Activated T-cell treated with anti-CD3 and anti-CD28 coated beads, Interleukin-2, amount 50 U/mL, for 24 hours (primary cell): ENCODE results near the gene ZNF92.
"Not testable (repeated sequence)": the region's sequence is repeated elsewhere in the genome, so short reads cannot be mapped to it uniquely, and the experiment has no call there.

Experiments
- DNase-seq: peaks from one replicate; pipeline ENCODE4 v3.0.0-alpha.2; 2020
- H3K27ac Mint-ChIP-seq: 2 replicates; pipeline ENCODE4 v1.8.0; 2020; ENCODE audit warnings: mild to moderate bottlenecking, mixed read lengths
- H3K27me3 Mint-ChIP-seq: 2 replicates; pipeline ENCODE4 v1.8.0; 2020; ENCODE audit warnings: mixed read lengths
- H3K36me3 Mint-ChIP-seq: 2 replicates; pipeline ENCODE4 v1.8.0; 2020; ENCODE audit warnings: low read depth, mixed read lengths
- H3K4me1 Mint-ChIP-seq: 2 replicates; pipeline ENCODE4 v1.8.0; 2020; ENCODE audit warnings: low read depth, mixed read lengths
- H3K4me3 Mint-ChIP-seq: 2 replicates; pipeline ENCODE4 v1.8.0; 2020; ENCODE audit warnings: mild to moderate bottlenecking, moderate library complexity, mixed read lengths
- H3K9me3 Mint-ChIP-seq: 2 replicates; pipeline ENCODE4 v1.8.0; 2020; ENCODE audit warnings: mixed read lengths

ZNF92 gene

DNA sequence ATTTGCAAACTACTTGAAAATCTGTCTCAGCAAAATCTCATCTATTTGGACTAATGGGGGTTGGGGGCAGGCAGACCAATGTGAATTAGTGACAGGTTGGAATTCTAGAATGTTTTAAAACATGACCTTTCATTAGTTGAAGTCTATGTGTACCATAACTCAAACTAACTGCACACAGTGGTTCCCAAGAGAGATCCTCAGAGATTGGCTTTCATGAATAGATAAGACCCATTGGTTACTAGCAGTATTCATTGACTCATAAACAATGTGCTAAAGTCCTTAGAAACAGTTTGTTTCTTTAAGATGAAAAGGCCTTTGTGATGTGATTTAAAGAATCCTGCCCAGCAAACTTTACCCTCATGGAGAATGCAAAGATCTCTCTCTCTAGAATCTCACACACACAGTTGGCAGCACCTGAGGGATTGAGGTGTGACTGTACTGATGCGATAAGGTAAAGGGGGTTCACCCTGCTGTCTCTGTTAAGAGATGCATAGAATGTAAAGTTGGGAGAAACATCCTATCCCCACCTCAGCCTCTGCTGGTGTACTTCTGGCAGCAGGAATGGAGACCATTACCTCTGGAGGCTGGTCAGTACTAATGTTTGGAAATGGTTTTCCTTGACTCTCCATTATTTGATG lies 70.7 kb downstream of the ZNF92 start:
- DNase-seq = no peak
- Mint-ChIP-seq H3K36me3 (no peaks in the 10 kb centered on the region), H3K4me3 (no peak overlapping the region), H3K9me3 (peaks cover 5% of the 10 kb centered on the region), H3K27ac (no peak overlapping the region), H3K27me3 (peaks cover 5% of the 10 kb centered on the region), H3K4me1 (peaks cover 6% of the 10 kb centered on the region)

DNA sequence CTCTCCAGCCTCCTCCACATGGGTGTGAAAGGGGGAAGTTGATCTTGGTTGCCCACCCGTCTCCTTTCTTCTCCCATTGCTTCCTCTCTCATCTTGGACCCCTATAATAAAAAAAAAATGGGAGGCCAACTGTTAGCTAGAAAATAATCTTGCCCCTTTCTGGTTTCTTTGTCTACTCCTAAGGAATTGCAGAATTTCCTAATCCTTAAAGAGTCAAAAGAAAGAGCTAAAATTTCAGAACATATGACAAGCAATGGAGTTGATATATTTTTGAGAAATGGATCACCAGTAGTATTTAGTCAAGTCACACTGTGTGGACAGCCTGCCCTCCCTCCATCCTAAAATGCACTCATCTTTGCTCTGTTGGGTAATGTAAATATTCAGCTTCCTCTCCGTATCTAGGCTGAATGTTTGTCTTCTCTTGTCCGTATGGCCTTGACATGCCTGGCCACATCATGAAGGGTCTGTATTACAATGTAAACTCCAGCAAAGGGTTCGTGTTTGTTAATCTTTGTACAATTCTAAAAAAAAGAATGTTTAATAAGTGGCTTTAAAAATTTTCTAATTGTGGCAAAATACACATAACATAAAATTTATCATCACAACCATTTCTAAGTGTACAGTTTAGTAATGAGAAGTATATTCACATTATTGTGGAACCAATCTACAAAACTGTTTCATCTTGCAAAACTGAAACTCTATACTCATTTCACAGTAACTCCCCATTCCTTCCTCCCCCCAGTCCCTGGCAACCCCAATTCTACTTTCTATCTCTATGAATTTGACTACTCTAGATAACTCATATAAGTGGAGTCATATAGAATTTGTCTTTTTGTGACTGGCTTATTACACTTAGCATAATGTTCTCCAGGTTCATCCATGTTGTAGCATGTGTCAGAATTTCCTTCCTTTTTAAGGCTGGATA lies 71.5 kb downstream of the ZNF92 start:
- peaks cover 10% of the 10 kb centered on the region for H3K27me3 Mint-ChIP-seq
- no peak overlapping the region for H3K27ac Mint-ChIP-seq
- H3K4me1 Mint-ChIP-seq = peaks cover 11% of the 10 kb centered on the region
- no peak overlapping the region for H3K4me3 Mint-ChIP-seq
- peaks cover 5% of the 10 kb centered on the region for H3K9me3 Mint-ChIP-seq
- DNase-seq = no peak
- no peaks in the 10 kb centered on the region for H3K36me3 Mint-ChIP-seq

DNA sequence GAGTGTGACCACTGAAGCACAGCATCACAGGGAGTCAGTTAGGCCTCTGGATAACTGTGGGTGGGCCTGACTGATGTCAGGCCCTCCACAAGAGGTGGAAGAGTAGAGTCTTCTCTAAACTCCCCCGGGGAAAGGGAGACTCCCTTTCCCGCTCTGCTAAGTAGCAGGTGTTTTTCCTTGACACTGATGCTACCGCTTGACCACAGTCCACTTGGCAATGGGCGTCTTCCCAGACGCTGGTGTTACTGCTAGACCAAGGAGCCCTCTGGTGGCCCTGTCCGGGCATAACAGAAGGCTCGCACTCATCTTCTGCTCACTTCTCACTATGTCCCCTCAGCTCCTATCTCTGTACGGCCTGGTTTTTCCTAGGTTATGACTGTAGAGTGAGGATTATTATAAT lies 73.4 kb downstream of the ZNF92 start:
- H3K36me3 Mint-ChIP-seq, H3K27ac Mint-ChIP-seq, H3K4me1 Mint-ChIP-seq, H3K9me3 Mint-ChIP-seq, H3K4me3 Mint-ChIP-seq, DNase-seq: not testable (repeated sequence)
- H3K27me3 Mint-ChIP-seq = peaks cover 10% of the 10 kb centered on the region

DNA sequence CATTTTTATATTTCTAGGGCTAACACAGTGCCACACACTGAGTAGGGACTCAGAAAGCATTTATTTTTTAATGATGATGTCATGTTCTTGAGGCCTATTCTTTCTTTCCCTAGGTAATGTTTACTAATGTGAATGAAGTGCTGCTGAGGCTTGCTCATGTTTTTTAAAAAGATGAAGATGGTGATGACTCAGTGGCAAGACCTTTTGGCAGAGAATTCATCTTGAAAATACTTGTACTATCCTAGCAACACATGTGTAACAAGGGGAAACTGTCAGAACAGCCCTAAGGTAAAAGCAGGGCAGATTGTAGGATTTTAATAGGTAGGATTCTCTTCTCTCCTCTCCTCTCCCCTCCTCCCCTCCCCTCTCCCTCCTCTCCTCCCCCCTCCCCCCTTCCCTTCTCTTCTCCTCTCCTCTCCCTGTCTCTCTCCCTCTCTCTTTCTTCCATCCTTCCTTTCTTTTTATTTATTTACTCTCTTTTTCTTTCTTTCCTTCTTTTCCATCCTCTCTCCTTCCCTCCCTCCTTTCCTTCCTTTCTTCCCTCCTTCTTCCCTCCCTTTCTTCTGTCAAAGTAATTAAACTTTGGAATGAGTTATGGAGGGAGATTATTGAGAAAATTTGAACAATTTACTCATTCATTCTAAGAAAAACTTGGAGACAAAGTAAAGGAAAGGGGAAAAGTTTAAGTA lies 75.3 kb downstream of the ZNF92 start:
- H3K4me3 Mint-ChIP-seq = no peak overlapping the region
- H3K4me1 Mint-ChIP-seq = peaks cover 8% of the 10 kb centered on the region
- no peak overlapping the region for H3K27ac Mint-ChIP-seq
- H3K27me3 Mint-ChIP-seq = peaks cover 18% of the 10 kb centered on the region
- H3K9me3 Mint-ChIP-seq = peaks cover 5% of the 10 kb centered on the region
- DNase-seq = no peak
- H3K36me3 Mint-ChIP-seq = no peaks in the 10 kb centered on the region

DNA sequence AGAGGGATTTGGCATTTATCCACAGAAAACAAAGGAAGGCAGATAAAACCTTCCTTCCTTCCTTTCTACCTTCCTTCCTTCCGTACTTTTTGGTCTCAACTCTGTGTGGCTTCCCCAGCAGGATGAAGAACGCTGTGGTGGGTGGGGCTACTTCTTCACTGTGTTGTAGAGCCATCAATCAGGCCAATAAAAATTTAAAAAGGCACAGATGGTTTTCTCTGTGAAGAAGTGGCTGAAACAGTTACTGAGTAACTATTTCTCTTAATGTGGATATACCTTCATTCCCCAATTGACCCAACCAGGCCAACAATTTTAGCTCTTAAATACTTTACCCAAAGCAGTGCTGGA lies 75.8 kb downstream of the ZNF92 start:
- Mint-ChIP-seq H3K27ac (no peak overlapping the region), H3K4me3 (no peak overlapping the region)
- no peak for DNase-seq

More for the DNA sequence above, 75.8 kb downstream of the ZNF92 start:
- peaks cover 23% of the 10 kb centered on the region for H3K27me3 Mint-ChIP-seq
- H3K9me3 Mint-ChIP-seq = peaks cover 5% of the 10 kb centered on the region
- peaks cover 9% of the 10 kb centered on the region for H3K4me1 Mint-ChIP-seq
- no peaks in the 10 kb centered on the region for H3K36me3 Mint-ChIP-seq
